HepG2 (cell line): ENCODE results near the gene MST1R. TPM values are rescaled to one million over a fixed set of nuclear protein-coding genes. Genes with fewer than 3 reads are reported as not detected.

Experiments
- AGO1 ChIP-seq: fragments of 200-400 bp; formaldehyde crosslinking; IDR thresholded peaks from 2 replicates; pipeline ENCODE4 v1.6.1; 2017; ENCODE audit warnings: mild to moderate bottlenecking, low read depth, low read length, moderate library complexity; ENCODE audit not compliant: poor library complexity, severe bottlenecking
- CREB1 ChIP-seq, 2 experiments: fragments of 450-650 bp in 1 of 2; IDR thresholded peaks; 2 replicates each; pipeline ENCODE4 v1.6.1; 2016 to 2017; ENCODE audit warnings: control low read depth in 1 of 2, mild to moderate bottlenecking in 1 of 2, missing compliant biosample characterization in 1 of 2, missing genetic modification characterization in 1 of 2
- ELF3 ChIP-seq: IDR thresholded peaks from 2 replicates; pipeline ENCODE4 v1.6.1; 2016; ENCODE audit warnings: missing genetic modification reagents, missing compliant biosample characterization
- ERF ChIP-seq: IDR thresholded peaks from 2 replicates; pipeline ENCODE4 v1.6.1; 2018; ENCODE audit warnings: missing biosample characterization, missing genetic modification reagents
- GATAD2A ChIP-seq: IDR thresholded peaks from 2 replicates; pipeline ENCODE4 v1.6.1; 2016
- HOMEZ ChIP-seq: IDR thresholded peaks from 2 replicates; pipeline ENCODE4 v1.6.1; 2016; ENCODE audit warnings: low read depth
- MED1 ChIP-seq: sonication (generic); formaldehyde crosslinking; IDR thresholded peaks from 2 replicates; pipeline ENCODE4 v1.4.0; 2020; ENCODE audit warnings: missing genetic modification reagents
- RXRA ChIP-seq: sonication (generic); formaldehyde crosslinking; IDR thresholded peaks from 2 replicates; pipeline ENCODE4 v1.5.1; 2020; ENCODE audit warnings: missing genetic modification reagents
- SOX13 ChIP-seq, 3 experiments: fragments of 450-650 bp in 1 of 3; sonication (generic) in 1 of 3; formaldehyde crosslinking in 1 of 3; IDR thresholded peaks in 2 of 3; conservative IDR thresholded peaks in 1 of 3; 2 replicates each; pipeline versions ENCODE4 v1.5.0 to v1.6.1; 2016 to 2020; ENCODE audit warnings: antibody characterized with exemption in 1 of 3, mild to moderate bottlenecking in 1 of 3, missing compliant biosample characterization in 1 of 3, missing genetic modification reagents in 1 of 3, moderate library complexity in 1 of 3
- ZFP91 ChIP-seq: sonication (generic); formaldehyde crosslinking; IDR thresholded peaks from 2 replicates; pipeline ENCODE4 v1.9.0; 2022; ENCODE audit warnings: missing genetic modification reagents, mild to moderate bottlenecking, borderline replicate concordance
- ZNF281 ChIP-seq: sonication (generic); formaldehyde crosslinking; IDR thresholded peaks from 2 replicates; pipeline ENCODE4 v1.4.0; 2020; ENCODE audit warnings: missing genetic modification reagents, borderline replicate concordance
- ZNF547 ChIP-seq: sonication (generic); formaldehyde crosslinking; IDR thresholded peaks from 2 replicates; pipeline ENCODE4 v1.5.1; 2020; ENCODE audit warnings: mild to moderate bottlenecking, missing genetic modification reagents
- ZNF574 ChIP-seq: sonication (generic); formaldehyde crosslinking; IDR thresholded peaks from 2 replicates; pipeline ENCODE4 v1.4.0; 2020; ENCODE audit warnings: missing genetic modification reagents
- polyA plus RNA-seq, 8 experiments: library from polyadenylated mRNA; depleted of rRNA in 3 of 8; stranded (reverse) in 7 of 8; unstranded in 1 of 8; fragments of >200 nt; fragmentation: Illumina TruSeq in 4 of 8; extraction: Trizol in 4 of 8; gene quantifications; 2 replicates each; pipeline versions ENCODE4 v1.2.1 to v1.2.3, GENCODE V29; 2011 to 2016; ENCODE audit warnings: low read depth in 4 of 8, missing spikeins in 1 of 8, mixed read lengths in 1 of 8; ENCODE audit not compliant: insufficient read depth in 1 of 8
- total RNA-seq, 5 experiments: library from RNA; depleted of rRNA; stranded (reverse); fragments of >200 nt; fragmentation: Illumina TruSeq; extraction: Trizol; gene quantifications; 2 replicates each; pipeline ENCODE4 v1.2.3, GENCODE V29; 2016; ENCODE audit warnings: low read depth in 1 of 5

MST1R gene
- total and polyA plus RNA-seq, 2 of the 13 experiments (the other 11 are each of a cell fraction or from before 2014, with no cell fraction given): 0.11 to 0.77 TPM

GRCh38 chr3:49844464-49845183, 59.0 kb downstream of the MST1R start (continued):
- no peak for TF ChIP-seq ZFP91 (CRISPR knock-in tag)
- TF ChIP-seq AGO1: no peak
- TF ChIP-seq ZNF574 (CRISPR knock-in tag): peak; percentile 61
- TF ChIP-seq ZNF547 (CRISPR knock-in tag): peak; percentile 55; the same call in 1 of the 2 replicates
- 0 out of 2 replicates have a peak, but pooled peaks have one; percentile 51 for TF ChIP-seq ERF (CRISPR knock-in tag)
- TF ChIP-seq MED1 (CRISPR knock-in tag): peak; percentile 48
- peak; percentile 82 for TF ChIP-seq GATAD2A (CRISPR knock-in tag)
- TF ChIP-seq ZNF281: peak; percentile 31; the same call in 1 of the 2 replicates
- TF ChIP-seq SOX13 (IDR thresholded peaks at IDR 0.05): peak; percentile 69
- TF ChIP-seq SOX13 (CRISPR knock-in tag; conservative IDR thresholded peaks at IDR 0.05 in 1 of 2, IDR thresholded peaks at IDR 0.05 in 1 of 2): peak in 1 of 2 experiments; percentile 97; a peak in 2 of 4 replicates
- TF ChIP-seq ELF3 (CRISPR knock-in tag): peak; percentile 51; the same call in 1 of the 2 replicates
- peak; percentile 49; the same call in 1 of the 2 replicates for TF ChIP-seq RXRA (CRISPR knock-in tag)
- TF ChIP-seq CREB1 (IDR thresholded peaks at IDR 0.05): no peak
- peak; percentile 23; the same call in 1 of the 2 replicates for TF ChIP-seq CREB1 (CRISPR knock-in tag; IDR thresholded peaks at IDR 0.05)
- TF ChIP-seq HOMEZ (CRISPR knock-in tag): peak; percentile 48; the same call in 1 of the 2 replicates
